GM12874 (cell line): ENCODE data around the gene CRYBA2.

Source experiments
- TF ChIP-seq, protein P1 (sequence below): IDR thresholded peaks from 2 replicates; pipeline ENCODE4 v1.5.1; 2011; ENCODE audit warnings: low read depth, mild to moderate bottlenecking, control low read depth, low read length, moderate library complexity; ENCODE audit not compliant: insufficient read depth

The CRYBA2 gene

DNA sequence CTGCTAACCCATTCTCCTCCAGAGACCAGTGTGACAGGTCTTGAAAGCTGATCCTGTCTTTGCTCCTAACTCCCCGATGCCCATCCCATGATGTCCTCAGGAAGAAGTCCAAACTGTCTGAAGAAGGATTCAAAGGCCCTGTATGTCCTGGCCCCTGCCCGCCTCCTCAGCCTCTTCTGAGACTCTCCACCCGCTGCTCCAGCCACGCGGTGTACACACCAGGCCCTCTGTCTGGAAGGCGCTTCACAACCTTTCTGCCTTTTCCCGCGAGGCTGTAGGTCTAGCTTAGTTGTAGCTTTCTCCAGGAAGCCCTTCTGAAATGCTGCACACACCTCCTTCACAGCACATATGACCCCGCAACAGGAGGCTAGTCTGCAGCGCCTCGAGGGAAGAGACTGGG is 23.5 kb upstream of the CRYBA2 start:
- TF ChIP-seq, protein P1, sequence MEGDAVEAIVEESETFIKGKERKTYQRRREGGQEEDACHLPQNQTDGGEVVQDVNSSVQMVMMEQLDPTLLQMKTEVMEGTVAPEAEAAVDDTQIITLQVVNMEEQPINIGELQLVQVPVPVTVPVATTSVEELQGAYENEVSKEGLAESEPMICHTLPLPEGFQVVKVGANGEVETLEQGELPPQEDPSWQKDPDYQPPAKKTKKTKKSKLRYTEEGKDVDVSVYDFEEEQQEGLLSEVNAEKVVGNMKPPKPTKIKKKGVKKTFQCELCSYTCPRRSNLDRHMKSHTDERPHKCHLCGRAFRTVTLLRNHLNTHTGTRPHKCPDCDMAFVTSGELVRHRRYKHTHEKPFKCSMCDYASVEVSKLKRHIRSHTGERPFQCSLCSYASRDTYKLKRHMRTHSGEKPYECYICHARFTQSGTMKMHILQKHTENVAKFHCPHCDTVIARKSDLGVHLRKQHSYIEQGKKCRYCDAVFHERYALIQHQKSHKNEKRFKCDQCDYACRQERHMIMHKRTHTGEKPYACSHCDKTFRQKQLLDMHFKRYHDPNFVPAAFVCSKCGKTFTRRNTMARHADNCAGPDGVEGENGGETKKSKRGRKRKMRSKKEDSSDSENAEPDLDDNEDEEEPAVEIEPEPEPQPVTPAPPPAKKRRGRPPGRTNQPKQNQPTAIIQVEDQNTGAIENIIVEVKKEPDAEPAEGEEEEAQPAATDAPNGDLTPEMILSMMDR, result no peak

- TF ChIP-seq, protein P1, result no peak
Measured at GRCh38 chr2:219010873-219011272, 17.7 kb upstream of the CRYBA2 start.

GRCh38 chr2:219010162-219010756 is 17.0 kb upstream of the CRYBA2 start:
- TF ChIP-seq, protein P1, result peak; percentile 70

DNA sequence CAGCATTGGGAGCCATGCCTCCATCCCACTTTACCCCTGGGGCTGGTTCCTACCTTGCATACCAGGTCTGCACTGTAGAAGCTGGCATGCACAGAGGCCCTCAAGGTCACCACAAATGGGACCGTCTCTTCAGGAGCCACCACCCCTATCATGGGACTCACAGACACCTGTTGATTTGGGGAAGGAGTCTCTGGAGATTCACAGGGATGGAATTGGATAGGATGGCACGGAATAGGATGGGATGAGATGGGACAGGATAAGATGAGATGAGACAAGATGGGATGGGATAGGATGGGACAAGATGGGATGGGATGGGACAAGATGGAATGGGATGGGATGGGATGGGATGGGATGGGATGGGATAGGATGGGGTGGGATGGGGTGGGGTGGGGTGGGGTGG is 16.1 kb upstream of the CRYBA2 start:
- TF ChIP-seq, protein P1, result no peak

GRCh38 chr2:219003979-219004378 is 10.8 kb upstream of the CRYBA2 start:
- TF ChIP-seq, protein P1, result no peak

DNA sequence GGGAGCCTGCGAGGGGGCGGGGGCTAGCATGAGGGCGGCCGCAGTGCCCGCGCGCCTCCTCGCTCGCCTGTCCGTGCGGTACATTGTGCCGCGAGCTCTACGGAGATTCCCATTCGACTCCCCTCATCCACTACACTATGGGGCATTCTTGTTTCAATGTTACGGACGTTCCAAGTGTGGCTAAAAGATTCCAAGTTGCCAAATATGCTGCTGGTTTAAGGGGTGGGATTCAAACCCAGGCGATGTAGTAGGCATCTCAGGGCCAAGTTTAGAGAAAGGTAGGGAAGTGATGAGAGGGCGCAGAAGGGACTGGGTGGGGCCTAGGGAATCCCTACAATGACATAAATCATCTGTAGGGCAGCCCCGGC is 10.0 kb upstream of the CRYBA2 start:
- TF ChIP-seq, protein P1, result no peak

- TF ChIP-seq, protein P1, result peak; percentile 61
Measured at GRCh38 chr2:219002395-219003266, 9.4 kb upstream of the CRYBA2 start.
